Inflammatory macrophage treated with lipopolysaccharide for 4 hours (primary cell): ENCODE measurements around the gene IQSEC1.
"Not testable (repeated sequence)": the region's sequence is repeated elsewhere in the genome, so short reads cannot be mapped to it uniquely, and the experiment has no call there.

ENCODE experiments used
- DNase-seq: peaks from one replicate; pipeline ENCODE4 v3.0.0-alpha.2; 2020

Gene IQSEC1

DNA sequence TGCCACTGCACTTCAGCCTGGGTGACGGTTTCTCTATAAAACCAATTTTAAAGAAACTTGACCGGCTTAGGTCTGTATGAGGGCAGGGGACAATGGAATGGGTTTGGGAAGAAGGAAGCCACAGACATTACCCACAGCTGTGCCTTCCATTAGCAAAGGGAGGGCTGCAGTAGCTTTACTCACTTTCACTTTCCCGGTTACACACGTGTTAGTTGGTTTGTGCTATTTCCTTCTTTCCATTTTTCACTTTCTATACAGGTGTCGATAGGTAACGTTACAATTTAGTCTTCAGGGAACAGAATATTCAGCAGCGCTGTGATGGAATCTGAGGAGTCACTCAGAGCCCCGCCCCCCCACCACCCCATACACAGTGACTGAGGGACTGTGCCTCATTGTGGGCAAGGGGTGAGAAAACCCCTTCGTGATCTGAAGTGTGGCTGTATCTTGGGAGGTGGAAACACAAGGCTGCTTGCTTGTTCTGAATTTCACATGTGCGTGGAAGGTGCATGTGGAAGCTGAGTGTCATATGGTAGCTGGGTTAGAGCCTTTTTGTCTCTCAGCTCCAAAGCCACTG lies 187.0 kb downstream of the IQSEC1 start:
- DNase-seq, result no peak

DNA sequence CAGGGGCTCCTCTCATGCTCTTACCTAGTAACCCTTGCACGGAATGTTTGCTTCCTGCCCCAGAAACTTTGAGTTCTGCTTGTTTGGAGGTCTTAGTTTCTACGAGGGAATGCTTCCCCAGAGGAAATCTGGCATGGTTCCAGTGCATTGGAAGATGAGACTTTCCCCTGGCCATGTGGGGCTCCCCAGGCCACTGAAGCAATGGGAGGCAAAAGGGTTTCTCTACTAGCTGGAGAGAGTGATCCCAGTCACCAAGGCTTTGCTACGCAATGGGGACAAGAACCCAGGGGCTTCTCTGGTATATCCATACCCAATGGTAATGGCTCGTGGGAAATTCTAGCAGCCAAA lies 187.7 kb downstream of the IQSEC1 start:
- DNase-seq, result no peak

DNA sequence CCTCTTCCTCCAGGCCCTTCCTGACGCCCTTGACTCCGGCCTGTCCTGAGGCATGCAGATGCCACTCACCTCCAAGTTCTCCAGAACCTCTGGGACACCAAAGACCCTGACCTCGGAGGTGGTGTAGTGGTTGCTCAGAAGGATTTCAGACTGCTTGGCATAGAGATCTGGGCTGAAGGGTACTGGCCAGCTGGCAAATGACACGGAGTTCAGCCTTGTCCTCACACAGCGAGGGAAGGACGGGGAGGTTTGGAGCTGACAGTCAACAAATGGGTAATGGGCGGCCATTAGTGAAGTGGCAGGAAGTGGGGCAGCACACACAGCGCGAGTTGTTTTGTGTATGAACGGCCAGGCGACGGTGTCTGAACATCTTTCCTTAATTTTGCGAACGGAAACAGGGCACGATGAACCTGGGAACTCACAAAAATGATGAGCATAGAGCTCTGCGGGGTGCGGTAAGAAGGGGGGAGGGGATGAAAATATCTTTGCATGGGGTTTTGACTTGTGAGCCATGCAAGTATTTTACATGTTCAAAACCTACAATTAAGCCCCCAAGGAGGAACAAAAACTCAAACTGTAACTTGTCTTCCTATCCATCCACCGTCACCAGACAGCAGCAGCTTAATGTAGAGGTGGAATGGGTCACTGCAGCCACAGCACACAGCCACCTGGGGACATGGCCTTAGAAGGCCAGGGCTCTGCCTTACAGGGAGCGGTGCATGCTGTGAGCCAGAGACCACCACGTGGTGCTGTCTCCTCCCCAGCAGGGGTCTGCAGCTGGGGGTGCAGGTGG lies 188.2 kb downstream of the IQSEC1 start:
- DNase-seq, result no peak

DNA sequence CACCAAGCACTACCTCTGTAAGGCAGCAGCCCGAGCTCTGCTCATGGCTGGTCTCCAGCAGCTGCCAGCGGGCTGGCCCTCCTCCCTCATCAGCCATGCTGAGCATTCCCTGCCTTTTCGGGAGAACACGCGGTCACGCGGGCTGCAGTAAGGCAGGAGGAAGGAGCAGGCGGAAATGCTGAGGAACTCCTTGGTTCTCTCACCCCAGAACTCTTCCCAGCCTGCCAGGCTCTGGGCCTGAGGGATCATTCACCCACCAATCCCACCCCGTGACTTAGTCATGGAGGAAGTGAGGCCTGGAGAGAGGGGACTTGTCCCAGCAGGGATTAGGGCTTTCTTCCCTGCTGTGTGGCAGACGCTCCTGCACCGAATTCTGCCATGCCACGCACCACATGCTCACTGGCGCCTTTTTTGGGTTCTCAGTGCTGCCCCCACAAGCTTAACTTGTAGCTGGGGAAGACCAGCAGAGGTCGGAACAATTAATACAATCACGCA lies 189.0 kb downstream of the IQSEC1 start:
- no peak for DNase-seq

DNA sequence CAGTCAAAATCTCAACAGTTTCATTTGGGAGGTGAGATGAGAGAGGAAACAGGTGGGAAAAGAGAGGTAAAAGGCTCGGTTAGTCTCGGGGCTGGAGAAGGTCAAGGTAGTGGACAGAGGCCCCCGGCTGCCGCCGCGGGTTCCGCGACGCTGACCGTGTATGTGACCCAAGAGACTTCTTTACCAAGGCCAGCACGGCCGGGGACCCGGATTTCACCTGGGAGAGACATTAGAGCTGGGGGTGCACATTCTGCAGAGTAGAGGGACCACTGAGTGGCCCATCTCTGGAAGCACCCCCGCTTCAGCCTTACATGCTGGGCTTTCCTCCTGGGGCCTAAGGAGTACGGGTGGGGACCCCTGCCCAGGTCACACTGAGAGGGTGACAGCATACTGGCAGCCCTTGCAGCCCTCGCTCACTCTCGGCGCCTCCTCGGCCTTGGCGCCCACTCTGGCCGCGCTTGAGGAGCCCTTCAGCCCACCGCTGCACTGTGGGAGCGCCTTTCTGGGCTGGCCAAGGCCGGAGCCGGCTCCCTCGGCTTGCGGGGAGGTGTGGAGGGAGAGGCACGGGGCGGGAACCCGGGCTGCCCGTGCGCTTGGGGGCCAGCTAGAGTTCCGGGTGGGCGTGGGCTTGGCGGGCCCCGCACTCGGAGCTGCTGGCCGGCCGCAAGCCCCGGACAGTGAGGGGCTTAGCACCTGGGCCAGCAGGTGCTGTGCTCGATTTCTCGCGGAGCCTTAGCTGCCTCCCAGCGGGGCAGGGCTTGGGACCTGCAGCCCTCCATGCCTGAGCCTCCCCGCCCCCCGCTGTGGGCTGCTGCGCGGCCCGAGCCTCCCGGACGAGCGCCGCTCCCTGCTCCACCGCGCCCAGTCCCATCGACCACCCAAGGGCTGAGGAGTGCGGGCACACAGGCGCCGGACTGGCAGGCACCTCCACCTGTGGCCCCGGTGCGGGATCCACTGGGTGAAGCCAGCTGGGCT lies 190.6 kb downstream of the IQSEC1 start:
- DNase-seq, result no peak

DNA sequence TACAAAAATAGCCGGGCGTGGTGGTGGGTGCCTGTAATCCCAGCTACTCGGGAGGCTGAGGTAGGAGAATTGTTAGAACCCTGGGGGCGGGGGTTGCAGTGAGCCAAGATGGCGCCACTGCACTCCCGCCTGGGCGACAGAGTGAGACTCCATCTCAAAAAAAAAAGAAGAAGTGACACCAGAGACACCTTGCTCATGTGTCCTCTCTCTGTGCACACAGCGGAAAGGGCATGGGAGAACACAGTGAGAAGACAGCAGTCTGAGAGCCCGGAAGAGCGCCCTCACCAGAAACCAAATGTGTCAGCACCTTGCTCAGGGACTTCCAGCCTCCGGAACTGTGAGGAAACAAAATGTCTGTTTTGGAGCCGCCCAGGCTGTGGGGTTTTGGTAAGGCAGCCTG lies 191.4 kb downstream of the IQSEC1 start:
- not testable (repeated sequence) for DNase-seq

DNA sequence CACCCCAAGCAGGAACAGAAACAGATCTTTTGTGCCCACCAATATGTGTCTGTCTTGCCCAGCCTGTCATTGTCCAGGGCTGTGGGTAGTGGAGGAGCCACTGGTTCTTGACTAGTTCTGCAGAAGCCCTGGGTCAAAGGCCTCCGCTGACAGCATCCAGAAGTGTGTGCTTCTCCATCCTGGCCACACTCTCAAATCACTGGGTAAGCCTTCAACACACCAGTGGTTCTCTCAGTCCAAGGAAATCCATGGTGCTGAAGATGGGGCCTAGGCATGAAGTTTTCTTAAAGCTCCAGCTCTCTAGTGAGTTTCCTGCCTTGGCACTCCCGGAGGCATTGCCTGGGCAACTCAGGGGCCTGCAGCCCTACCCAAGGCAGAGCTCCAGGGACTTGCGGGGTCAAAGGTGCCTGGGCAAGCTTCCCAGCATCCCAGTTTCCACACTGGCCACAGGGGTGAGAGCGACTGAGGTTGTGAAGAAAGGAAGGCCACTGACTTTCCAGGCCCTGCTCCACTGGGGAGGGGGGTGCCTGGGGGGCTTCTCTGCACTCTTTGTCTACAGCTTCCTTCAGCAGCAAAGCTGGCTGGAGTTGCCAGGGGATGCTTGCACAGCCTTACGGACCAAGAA lies 193.9 kb downstream of the IQSEC1 start:
- no peak for DNase-seq

DNA sequence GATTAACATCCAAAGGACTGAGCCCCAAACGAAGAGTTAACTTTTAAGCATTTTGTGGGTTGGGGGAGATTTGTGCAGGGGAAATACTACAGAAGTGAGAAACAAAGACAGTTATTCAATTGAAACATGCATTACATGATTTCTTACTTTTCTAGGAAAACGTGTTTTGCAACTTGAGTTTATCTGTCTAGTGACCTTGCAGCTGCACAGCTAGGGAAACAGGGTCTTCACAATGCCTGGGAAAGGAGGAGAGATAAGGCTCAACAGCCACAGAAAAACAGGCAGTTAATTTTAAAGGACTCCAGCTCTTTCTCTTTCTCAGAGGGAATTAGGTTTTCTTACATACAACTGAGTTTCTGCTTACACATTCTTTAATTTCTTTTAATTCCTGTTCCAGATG lies 194.5 kb downstream of the IQSEC1 start:
- DNase-seq, result not testable (repeated sequence)

DNA sequence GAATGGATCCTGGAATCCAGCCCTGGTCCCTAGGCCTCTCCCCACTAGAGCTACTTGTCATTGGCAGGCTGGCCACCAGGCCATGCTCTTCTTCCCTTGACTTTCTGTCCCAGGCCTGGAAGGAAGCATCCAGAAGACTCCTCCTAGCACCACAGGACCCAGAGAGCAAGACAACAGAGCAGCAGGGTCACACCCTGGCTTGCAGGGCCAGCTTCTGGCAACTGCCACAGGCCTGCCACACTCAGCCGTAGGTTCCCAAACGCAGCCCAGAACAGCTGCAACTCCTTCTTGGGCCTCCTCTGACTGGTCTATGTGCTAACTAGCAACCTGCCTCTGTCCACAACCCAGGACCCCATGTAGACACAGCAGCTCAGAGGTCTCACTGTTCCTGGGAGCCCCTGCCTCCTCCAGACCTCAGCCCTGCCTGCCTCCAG lies 195.1 kb downstream of the IQSEC1 start:
- no peak for DNase-seq

DNA sequence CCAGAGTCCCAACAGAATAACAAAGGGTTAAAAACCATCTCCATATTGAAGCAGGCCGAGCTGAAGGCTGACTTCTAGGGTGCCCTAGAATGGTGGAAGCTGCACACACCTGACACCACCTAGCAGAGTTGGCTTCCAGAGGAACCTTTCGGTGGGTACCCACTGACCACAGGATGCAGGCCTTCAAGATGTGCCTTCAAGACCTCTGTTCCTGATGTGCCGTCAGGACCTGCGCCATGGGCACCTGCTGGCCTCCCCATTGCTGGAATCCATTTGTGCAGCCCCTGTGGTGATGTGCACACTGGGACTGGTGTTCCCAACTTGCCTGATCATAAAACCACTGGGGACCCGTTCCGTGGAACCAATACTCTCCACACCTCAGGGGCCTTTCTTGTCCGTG lies 196.2 kb downstream of the IQSEC1 start:
- DNase-seq, result no peak

DNA sequence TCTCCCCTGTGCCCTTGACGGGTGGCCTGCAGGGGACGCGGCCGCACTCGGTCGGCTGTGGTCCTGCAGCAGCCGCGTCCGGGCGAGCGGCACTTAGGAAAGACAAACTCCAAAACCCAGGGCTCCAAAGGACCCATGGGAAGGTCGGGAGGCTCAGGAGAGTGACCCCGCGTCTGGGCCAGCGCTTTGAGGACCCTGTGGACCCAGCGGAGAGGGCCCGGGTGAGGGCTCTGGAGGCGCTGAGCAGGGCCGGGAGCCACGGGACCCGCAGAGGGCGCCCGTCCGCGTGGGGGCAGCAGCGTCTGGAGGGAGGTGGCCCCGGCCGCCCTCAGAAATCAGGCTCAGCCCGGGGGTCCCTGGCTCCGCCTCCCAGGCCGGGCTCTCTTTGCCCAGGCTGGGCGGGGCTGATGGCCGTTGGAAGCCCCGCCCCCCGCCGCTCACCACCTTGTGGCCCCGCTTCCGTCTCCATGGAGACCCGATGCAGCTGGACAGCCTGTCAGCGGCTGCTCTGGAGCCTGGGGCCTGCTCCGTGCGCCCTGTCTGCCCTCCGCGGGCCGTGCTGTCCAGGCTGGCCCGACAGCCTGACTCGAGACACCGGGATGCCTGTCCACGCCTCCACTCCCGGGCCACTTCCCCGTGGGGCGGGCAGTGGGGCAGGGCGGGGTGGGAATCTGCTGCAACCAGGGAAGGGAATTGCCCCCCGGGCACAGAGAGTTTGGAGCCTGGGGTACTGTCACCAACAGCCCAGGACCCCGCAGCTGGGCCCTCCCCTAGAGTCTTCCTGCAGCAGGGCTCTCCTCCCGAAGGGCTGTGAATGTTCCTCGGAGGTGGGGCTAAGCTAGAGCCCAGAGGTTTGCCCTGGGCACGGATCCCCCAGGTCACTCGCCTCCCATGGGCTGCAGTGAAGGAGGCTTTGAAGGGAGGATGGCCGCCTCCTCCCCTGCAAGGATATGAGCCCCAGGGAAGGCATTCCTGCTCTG lies 197.1 kb downstream of the IQSEC1 start:
- no peak for DNase-seq

DNA sequence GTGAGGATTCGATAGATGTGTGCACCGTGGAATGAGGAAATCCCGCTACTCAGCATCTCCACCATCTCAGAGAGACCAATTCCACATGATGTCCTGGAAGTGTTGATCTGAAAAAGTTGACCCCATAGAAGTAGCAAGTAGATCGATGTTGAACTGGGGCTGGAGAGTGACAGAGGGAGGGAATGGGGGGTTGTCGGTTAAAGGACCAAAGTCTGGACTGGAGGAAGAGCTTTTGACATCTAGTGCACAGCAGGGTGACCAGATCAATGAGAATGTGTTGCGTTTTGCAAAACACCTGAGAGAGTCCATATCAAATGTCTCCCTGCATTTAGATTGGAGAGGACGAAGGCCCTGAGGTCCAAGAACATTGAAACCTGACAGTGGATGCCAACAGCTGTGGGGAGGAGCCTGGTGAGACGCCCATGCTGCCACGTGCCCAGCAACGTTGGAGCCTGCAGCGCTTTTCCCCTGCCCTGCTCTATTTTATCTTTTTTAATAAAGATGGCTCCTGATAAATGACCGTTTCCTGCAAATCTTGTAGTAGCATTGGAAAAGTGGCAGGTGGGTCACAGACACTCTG lies 201.7 kb downstream of the IQSEC1 start:
- no peak for DNase-seq

DNA sequence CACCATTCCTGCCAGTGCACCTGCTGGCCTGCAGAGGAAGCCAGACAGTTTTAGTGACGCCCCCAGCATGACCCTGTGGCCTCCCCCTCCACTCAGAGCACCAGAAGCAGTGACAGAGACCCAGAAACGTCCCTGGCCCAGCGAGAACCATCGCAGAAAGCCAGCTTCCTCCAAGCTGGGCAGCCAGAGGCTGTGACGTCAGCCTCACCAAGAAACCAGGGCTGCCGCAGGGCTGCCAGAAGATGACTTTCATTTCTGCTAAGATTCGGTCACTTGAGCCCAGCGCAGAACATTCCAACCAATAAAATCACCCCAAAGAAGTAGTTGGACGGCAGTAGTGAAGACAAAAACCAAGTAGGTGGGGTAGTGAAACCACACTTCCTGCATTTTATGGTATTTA lies 202.3 kb downstream of the IQSEC1 start:
- peak; percentile 79 for DNase-seq

DNA sequence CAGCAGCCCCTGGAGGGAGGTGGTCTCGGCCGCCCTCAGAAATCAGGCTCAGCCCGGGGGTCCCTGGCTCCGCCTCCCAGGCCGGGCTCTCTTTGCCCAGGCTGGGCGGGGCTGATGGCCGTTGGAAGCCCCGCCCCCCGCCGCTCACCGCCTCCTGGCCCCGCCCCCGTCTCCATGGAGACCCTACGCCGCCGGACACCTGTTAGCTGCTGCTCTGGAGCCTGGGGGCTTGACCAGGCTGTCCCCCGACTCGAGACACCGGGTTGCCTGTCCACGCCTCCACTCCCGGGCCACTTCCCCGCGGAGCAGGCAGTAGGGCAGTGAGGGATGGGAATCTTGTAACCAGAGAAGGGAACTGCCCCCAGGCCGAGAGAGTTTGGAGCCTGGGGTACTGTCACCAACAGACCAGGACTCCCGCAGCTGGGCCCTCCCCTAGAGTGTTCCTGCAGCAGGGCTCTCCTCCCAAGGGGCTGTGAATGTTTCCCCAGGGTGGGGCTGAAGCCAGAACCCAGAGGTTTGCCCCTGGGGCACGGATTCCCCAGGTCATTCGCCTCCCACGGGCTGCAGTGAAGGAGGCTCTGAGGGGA lies 204.1 kb downstream of the IQSEC1 start:
- no peak for DNase-seq

DNA sequence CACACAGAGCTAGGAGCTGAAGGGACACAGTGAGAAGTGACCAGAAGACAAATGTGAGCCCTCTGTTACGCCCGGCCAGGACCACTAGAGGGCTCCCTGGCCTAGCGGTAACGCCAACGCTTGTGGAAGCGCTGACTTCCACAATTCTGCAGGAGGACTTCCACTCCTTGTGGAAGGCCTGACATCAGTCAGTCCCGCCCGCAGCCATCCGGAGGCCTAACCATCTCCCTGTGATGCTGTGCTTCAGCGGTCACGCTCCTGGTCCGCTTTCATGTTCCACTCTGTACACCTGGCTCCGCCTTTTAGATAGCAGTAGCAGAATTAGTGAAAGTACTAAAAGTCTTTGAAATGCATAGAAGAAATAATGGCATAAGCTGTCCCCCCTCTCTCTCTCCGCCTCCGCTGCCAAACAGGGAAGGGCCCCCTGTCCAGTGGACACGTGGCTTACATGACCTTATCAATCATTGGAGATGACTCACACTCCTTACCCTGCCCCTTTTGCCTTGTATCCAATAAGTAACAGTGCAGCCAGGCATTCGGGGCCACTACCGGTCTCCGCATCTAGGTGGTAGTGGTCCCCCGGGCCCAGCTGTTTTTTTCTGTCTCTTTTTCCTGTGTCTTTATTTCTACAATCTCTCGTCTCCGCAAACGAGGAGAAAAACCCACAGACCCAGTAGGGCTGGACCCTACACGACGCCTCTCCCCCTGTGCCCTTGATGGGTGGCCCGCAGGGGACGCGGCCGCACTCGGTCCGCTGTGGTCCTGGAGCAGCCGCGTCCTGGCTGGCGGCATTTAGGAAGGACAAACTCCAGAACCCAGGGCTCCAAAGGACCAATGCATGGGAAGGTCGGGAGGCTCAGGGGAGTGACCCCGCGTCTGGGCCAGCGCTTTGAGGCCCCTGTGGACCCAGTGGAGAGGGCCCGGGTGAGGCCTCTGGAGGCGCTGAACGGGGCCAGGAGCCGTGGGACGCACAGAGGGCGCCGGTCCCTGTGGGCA lies 204.9 kb downstream of the IQSEC1 start:
- DNase-seq, result peak; percentile 95

DNA sequence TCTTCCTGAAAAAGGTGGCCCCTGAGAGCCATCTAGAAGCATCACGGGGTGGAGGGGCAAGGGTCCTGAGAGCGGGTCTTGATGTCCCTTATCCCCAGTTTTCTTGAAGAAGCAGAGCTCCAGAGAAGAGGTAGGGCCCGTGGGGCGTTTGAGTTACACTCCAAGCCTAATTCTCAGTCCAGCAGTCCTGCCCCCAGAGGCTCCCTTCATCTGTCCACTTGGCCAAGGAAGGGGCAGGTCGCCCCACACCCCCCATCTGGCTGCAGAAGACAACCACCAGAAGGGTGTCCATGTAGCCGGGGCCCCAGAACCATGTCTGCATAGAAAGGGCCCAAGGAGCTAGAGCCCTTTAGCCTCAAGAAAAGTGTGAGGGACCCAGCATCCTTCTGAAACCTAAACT lies 206.4 kb downstream of the IQSEC1 start:
- DNase-seq, result no peak

DNA sequence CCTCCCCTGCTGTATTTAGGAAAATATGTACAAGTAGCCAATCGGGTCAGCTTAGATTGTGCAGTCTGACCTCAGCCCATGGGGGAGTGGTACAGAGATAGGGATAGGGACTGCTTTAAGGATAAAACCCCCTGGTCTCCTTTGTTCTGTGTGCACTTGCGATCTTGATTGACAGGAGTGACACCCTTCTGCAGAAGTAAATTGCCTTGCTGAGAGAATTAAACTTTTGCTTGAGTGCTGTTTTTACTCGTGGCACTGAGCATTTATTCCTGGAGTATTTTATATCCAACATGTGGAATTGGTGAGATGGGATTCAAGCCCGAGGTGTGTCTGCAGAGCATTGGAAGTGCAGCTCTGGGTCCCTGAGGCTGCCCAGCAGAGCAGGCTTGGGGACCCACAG lies 208.0 kb downstream of the IQSEC1 start:
- no peak for DNase-seq

DNA sequence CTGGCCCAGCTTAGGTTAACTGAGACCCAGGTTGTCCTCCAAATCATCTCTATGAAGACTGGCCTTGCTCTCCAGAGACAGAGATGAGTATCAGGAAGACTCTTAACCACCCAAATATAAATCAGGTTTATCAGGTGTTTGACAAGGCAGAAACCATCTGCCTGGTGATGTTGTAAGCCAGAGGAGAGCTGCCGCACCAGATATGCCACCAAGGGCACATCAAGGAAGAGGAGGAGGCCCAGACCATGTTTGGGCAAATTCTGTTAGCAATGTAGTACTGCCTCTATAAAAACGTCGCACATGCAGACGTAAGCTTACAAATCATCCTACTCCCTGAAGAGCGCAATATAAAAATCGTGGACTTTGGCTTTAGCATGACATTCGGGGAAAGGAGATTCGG lies 210.8 kb downstream of the IQSEC1 start:
- DNase-seq, result no peak

DNA sequence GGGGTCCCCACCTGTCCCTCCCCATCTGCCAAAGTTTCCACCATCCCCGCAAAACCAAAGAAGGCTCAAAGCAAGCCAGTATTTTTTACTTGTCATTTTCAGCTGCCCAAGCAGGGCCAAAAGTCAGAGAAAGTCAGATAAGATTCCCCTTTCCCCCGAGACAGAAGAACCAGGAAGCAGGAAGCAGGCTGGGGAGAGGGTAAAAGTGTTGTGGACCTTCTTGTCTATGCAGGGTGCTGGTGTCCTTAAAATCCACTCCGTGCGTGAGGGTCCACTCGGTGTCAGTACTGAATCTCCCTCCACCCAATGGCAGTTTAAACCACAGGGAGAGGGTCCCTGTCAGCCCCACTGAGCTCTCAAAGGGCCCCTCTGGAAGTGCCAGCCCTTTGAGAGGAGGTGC lies 211.6 kb downstream of the IQSEC1 start:
- no peak for DNase-seq

DNA sequence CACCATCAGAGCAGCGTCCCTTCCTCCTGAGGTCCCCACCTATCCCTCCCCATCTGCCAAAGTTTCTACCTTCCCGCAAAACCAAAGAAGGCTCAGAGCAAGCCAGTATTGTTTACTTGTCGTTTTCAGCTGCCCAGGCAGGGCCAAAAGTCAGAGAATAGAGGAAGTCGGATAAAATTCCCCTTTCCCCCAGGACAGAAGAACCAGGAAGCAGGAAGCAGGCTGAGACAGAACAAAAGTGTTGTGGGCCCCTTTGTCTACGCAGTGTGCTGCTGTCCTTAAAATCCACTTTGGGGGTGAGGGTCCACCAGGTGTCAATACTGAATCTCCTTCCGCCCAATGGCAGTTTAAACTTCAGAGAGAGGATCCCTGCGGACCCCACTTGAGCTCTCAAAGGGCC lies 213.4 kb downstream of the IQSEC1 start:
- DNase-seq, result peak; percentile 14
